Measurements from ENCODE around the gene MYL5.

- no peak for TF ChIP-seq POLR2A (IDR thresholded peaks at IDR 0.05)
- TF ChIP-seq CTCF (IDR thresholded peaks at IDR 0.05), result no peak
Measured at GRCh38 chr4:727576-727975, 53.2 kb downstream of the MYL5 start.
